ENCODE measurements around the gene ARHGDIA.
A peak's percentile ranks its signal among the peaks of the same experiment; 100 is the strongest.

ARHGDIA gene

DNA sequence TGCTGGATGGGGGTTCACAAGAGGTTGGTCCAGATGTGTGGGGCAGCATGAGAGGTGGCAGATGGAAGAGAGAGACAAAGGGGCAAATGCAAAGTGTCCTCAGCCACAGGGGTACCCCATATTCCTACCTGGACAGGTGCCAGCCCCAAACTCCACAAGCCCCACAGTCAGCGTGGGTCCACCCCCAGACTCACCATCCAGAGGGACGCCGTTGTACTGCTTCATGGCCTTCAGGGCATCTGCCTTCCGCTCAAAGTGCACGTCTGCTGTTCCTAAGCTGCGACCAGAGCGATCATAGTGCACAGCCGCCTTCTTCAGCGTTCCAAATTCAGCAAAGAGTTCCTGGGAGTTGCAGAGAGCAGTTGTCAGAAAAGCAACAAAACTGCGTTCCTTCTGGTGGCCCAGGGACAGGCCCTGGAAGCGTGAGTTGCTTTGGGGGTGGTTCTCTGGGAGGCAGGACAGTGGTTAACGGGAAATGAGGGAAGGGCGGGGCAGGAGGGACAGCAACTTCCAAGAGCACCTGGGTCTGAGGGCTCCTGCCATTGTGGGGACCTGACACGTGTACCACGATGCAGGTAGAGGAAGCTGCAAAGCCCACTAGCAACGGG, 18.0 kb upstream of the ARHGDIA start:
- DNase-seq, result no peak

DNA sequence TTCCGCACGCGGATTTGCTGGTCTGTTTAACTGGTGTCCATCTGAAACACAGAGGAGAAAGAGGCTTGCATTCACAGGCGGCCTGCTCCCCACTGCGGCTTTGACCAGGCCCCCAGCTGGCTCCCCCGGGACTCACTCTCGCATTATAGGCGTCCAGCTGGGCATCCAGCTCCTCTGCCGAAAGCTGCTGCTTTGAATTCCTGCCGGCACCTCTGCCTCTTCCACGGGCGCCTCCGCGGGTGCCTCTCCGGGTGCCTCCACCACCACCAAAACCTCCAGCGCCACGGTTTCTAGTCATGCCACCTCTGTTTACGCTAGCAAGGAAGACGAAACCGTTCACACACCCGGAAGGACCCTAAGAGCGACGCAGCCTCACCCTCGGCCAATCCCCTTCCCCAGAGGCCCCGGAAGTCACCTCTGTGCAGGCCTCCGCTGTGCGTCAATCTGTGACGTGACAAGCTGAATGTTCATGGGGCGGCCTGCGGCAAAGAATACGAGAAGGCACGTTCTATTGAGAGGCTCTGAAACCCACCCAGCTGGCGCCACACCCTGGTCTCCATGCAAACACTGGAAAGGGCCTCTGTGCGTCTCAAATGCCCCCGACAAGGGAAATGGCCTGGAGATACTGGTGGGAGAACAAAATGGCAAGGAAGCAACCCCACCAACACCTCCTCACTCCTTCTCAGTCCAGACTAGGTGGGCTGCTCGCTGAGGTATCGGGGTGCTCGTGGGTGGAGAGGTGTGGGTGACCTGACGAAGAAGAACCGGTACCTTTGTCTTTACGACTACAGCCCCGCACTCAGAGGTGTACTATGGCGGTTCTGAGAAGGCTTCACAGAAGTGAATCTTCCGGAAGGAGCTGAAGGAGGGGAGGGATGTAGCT, 17.2 kb upstream of the ARHGDIA start:
- no peak for DNase-seq

DNA sequence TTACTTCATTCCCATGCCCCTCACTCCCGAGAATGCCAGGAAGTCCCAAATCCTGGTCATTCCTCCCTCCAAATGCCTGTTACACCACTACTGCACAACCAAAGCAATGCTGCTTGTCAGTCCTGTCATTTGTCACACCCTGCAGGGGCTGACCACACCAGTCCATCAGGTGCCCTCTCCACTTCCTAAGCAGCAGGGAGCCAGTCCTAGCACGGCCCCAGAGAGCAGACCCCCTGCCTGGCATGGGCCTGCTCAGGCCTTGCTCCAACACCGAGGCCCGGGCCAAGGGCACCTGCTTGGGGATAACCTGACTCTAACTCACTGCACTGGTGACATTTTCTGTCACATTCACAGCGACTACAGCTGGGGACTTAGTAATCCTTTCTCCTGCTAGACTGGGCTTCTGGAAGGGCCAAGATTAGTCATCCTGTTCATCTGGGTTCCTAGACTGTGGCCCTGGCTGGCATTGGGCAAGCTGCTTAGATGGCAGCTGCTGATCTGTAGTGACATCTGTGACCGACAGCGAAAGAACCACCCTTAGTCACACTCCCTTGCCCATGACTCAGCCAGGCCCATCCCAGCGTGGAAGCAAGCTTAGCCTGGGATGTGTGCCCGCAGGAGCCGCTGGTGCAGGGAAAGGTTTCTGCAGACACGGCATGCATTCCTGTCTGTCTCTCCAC, 14.9 kb upstream of the ARHGDIA start:
- DNase-seq, result no peak

DNA sequence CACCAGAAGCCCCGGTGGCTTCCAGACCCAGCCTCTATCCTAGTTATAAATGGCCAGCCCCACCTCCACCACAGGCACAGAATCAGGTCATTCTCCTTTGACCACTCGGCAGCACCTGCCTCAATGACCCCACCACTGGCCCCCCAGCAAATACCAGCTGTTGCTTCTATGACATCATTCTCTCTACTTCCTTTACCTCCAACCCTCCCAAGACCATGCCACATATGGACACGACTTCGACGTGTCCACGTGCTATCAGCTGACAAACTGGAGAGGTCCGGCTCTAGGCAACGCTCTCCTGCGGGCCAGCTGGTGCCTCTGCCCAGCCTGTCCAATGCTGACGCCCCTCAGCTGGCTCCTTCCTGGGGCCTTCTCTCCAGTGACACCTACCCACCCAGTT, 14.3 kb upstream of the ARHGDIA start:
- DNase-seq, result no peak

DNA sequence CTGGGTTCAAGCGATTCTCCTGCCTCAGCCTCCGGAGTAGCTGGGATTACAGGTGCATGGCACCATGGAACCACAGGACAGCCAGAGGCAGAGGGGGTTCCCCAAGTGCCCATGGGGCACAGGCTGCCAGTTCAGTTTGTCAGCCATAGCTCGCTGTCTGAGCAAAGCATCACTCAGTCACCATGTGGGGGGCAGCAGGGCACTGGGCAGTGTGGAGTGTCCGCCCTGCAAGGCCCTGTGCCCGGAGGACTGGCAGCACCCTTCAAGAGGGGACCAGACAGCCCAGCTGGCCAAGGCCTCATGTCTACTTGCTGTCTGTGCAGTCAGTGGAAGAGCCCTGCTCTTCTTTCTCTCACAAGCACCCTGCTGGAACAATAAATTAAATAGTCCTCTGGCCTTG, 13.8 kb upstream of the ARHGDIA start:
- no peak for DNase-seq

DNA sequence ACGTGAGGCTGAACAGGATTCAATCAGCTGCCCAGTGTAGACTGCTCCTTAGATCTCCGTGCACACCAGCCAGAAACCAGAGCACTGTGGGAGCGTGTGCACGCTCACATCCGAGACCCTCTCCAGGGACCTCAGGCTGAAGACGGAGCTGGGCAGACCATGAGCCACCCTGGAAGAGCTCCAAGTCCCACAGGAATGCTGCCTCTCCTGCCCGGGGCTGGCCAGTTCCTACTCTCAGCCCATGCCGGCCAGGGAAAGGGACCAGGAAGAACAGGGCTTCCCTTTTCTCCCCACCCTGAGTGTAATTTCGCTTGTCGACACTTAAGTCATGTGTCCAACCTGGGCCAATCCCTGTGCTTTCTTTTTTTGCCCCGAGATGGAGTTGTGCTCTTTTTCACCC, 13.4 kb upstream of the ARHGDIA start:
- no peak for DNase-seq

DNA sequence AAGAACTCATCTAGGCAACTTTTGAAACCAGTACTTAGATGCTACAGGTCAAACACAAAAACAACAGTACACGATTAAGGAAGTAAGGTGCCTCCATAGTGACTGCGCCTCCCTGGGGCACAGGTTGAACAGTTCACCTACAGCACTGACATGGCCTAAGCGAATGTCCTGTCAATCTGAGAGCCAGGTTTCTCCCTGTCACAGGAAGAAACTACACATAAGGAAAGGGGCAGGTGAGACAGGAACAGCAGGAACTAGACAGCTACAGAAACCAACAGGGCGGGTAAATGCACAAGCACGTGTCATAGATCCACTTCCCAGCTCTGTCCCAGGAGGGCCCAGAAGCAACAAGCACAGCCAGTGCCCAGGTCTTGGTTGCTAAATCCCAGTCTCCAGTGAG, 8.0 kb upstream of the ARHGDIA start:
- DNase-seq, result no peak

DNA sequence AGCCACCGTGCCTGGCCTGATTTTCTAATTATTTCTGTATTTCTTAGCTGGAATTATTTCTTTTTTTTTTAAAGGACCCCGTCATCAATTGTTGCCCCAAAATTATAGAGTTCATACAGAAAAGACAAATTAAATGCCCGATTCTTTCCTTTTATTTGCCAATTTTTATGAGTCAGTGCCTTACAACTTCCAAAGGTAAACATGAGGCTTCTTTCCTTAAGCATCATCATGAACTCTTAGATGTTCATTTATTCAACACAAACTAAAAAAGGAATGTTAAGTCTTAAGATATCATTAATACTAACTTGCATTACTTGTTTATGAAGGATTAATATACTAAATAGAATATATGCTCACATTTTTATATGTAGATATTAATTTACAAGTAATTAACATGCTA, 7.2 kb upstream of the ARHGDIA start:
- DNase-seq, result no peak

DNA sequence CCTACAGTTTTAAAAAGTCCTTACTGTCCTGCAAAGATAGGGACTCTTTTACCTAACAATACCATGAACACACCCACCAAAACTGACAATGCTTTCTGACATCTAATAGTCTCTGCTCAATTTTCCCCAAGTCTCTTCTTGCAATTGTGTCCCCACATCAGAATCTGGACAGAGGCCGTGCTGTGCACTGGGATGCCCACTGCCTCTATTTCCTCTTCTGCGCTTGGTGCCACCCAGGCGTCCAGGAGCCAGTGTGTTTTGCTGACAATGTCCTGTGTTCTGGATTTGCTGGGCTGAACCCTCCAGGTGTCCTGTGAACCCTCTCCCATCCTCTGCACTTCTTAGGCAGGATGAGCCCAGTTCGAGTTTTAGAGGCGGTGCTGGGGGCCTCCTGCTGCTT, 6.4 kb upstream of the ARHGDIA start:
- no peak for DNase-seq

DNA sequence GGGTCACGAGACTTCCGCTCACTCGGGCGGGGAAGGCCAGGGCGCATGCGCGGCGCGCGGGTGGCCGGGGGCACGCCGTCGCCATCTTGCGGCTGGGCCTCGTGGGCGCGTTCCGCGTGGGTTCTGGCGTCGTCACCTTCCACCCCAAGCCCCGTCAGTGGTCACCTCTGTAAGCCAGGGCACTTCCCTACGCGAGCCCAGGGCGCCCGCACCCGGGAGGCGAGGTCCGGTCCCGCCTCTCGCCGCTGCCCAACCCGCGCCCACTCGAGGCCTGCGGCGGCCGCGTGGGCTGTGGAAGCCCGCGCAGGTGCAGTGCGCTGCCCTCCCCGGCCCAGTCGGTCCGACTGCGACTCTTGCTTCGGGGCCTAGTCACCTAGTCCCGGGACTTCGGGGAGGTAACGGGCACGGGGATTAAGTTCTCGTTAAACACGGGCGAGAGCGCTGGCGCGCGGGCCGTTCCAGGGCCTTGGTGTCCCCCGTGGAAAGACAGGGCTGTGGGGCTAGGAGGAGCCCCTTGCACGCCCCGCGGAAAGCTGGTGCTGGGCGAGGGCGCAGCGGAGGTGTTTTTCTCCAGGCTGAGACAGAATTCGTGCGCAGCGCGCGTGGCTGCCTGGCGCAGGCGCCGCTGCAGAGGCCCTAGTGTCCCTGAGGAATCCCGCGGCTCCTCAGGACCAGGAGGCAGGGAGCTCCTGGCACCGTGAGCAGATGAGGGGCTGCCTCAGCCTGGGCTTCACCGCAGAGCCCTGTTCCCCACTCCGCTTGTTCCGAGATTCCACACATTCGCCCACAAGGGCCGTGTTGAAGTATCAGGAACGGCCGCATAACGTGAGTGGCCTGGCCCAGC, 472 bp upstream of the ARHGDIA start:
- DNase-seq, result peak in 54 of 56 donors; percentile 30 to 93 (median 82)

DNA sequence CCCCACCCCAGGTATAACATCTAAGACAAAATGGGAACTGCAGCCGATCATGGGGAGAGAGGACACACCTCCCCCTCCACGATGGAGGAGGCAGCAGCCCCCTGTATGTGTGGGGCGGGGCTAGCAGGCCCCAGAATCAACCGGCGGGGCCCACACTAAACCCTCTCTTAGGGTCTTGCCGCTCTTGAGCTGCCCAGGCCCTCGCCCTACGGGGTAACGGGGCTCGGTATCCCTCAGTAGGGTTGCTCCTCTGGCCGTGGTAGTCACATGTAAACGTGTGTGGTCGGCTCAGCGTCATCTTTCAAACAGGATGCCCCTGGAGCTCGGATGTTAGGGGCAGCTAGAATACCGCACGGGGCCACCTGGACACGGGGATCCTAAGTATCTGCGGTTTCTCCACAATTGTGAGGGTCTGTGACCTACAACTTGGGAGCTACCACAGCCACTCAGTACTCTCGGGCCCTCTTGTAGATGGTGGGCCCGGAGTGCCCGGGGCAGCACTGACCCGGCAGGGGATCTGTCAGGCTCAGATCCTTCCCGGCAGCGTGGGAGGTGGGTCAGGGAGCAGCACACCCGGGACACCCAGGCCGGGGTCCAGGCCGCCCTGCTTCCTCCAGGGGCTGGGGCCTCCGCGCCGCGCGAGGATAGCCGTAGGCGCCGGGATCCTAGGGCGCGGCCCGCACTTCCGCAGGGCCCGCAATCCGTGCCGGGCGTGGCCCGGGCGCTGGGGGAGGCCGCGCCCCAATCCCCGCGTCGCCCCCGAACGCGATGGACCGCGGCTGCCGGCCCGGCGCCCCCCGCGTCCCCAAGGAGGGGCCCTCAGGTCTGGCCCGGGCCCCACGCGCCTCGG, 781 bp downstream of the ARHGDIA start:
- DNase-seq, result peak in 1 of 56 donors; percentile 11

DNA sequence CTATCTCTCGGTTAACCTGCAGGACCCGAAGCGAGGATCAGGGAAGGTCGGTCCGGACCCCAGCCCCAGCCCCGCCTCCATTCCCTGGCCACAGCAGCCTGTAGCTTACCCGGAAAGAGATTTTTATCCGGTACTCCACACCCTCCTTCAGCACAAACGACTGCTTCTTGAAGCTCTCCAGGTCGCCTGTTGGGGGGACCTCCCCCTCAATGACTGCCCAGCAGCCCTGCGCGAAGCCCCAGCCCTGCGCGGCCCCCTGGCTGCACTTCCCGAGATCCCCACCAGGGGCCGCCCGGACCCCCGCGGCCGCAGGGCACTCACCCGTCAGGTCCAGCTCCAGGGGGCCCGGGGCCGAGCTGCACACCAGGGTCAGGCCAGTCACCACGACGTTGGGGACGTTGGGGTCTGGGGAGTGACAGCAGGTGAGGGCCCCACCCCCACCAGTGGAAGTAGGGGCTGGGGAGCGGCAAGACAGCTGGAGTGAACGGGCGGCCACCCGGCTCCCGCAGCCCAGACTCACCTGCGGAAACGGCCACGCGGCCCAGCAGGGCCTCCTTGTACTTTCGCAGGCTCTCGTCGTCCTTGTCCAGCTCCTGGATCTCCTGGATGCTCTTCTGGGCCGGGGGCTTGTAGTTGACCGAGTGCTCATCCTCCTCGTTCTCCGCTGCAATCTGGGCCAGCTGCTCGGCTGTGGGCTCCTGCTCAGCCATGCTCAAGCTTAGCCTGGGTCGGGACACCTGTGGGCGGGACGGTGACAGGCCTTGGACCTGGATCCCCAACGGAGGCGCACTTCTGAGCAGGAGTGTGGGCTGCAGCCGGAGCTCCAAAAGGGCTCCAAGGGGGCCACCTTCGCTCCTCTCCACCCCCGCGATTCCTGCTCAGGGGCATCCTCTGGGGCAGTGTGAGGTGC, 1.7 kb downstream of the ARHGDIA start:
- DNase-seq, result peak in 4 of 56 donors; percentile 8 to 38 (median 17)

DNA sequence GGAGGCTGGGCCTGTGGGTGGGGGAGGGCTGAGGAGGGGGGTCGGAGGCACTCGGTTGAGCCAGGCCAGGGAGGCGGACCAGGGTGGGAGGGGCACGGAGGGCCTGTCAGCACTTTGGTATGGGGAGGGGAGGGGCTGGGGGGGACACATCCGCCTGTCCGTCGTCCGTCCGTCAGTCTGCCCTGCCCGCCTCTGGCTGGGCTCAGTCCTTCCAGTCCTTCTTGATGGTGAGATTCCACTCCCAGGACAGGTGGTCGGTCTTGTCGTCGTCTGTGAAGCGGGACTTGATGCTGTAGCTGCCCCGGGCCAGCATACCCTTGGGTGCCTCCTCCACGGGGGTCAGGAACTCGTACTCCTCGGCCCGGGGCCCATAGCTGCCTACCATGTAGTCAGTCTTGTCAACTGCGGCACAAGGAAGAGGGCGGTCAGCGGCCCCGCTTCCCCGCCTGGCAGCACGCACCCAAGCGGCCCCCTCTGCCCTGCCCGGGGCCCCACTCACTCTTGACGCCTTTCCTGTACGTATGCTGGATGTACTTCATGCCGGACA, 2.4 kb downstream of the ARHGDIA start:
- DNase-seq, result no peak

DNA sequence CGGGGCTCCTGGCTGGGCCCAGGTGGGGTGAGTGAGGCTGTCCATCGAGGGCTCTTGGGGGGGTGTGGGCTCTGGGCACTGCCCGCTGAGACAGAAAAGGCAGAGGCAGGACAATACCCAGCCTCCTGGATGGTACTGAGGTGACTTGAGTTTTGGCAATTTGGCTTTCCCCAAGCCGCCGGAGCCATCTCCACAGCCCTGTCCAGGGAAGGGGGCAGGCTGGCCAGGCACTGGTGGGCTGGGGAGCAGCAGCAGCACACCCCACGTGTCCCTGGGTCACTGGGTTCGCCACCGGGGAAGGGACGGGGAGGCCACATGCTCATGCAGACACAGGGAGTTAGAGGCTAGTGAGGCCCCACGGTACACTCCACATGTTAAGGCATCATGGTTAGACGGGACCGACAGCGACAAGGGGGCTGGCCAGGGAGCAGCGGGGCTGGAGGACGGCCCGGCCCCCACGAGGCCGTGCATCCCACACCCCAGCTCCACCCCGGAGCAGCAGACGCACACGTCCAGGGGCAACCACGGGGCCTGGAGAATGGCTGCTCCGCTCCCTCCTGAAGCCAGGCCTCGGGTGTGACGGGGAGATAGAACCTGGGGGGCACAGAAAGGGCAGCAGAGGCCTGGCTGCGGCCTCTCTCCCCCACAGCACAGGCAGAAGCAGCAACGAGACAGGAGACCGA, 3.0 kb downstream of the ARHGDIA start:
- DNase-seq, result no peak

DNA sequence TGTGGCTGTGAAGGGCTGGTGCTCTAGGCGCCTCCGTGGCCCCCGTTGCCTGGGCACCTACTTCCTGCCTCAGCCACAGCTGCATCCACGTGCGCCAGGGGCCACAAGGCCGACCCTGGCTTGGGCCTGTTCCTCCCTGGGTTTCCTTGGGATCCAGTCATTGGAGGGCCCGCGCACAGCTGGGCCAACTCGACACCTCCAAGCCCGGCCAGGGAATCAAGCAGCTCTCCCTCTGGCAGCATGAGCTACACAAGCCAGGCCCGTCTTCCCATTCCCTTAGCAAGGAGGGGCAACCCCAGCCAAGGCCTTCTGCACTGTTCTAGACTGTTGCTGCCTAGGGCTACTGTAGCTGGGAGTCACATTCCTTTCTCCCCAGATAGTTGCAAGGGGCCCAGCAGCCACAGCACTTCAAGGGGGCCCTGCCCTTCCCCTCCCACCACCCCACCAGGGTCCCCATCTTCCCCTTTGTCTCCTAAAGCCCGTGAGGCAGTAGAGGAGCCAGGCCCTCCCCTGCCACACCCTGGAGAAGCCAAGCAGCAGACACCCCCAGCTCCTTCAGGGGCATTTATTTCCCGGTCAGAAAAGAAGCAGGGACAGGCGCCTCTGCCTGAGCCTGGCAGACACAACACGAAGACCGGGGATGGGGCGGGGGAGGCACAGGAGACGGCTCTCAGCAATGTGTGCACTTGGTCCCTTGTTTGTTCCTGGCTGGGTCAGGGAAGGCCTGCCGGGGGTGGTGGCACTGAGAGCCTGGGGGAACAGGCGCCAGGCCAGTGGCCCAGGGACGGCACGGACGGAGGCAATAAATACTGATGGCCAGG, 3.8 kb downstream of the ARHGDIA start:
- peak in 1 of 56 donors; percentile 14 for DNase-seq

DNA sequence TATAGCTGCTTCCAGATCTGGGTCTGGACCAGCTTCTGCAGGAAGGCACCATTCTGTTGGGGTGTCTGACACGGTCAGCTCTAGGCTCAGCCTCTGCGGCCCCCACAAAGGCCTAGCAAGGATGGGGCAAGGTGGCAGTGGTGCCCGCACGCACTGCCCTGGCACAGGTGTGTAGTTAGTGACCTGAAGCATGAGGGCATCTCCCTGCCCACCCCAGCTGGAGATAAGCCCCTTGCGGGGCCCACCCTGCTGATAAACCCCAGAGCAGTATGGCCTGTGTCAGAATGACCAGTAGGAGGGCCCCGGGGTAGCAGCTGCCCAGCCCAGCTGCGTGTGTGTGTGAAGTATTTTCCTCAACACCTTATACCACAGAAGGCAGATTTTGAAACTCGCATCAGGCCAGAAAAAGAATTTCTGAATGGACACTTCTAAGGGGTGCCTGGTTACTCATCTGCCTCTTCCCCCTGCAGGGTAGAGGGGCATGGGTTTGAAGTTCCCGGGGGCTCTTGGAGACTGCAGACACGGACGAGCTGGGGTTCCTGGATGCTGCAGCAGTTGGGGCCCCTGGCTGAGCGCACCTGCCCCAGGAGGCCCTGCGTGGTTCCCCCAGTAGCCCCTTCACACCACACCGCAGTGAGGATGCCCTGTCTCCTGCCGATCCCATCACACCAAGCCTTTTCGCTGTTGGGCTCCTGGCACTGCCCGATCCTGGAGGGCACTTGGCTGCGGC, 4.5 kb downstream of the ARHGDIA start:
- DNase-seq, result no peak

All from amygdala (tissue), 56 donors.